ENCODE data around the gene PTH2. TPM values are rescaled to one million over a fixed set of nuclear protein-coding genes. Genes with fewer than 3 reads are reported as not detected.
A peak's percentile ranks its signal among the peaks of the same experiment; 100 is the strongest.

PTH2 gene
- total and polyA plus RNA-seq, 10 of the 15 experiments (the other 5 are each of a cell fraction or from before 2014, with no cell fraction given), result not detected

GRCh38 chr19:49411681-49412326 is 11.4 kb downstream of the PTH2 start:
- ChIA-PET SMC1A (ENCODE audit: uncharacterized antibody, unreplicated experiment) (interaction anchor here (0.7 kb wide), 2 partner anchors 18 to 176 kb away, joined by 3 read pairs; no protein-coding TSS in a partner anchor), POLR2A (interaction anchor here (0.7 to 1.1 kb wide), 2 partner anchors 14 to 59 kb away, joined by 3 read pairs; no protein-coding TSS in a partner anchor), RAD21 (ENCODE audit: unreplicated experiment) (no interaction called here), CTCF (interaction anchor here (0.9 to 2.5 kb wide), 7 partner anchors 9 to 314 kb away, joined by 3 to 8 read pairs (median 4); partner anchors contain the start of gene FLT3LG)
- no peak for DNase-seq (ENCODE audit: low read depth, low spot score)
- no peak for TF ChIP-seq ZNF592 (IDR thresholded peaks at IDR 0.05)
- TF ChIP-seq HDAC6 (IDR thresholded peaks at IDR 0.05; ENCODE audit: unreplicated experiment), result no peak
- peak in 1 of 2 experiments; percentile 58; a peak in 1 of 4 replicates for TF ChIP-seq ETV6 (conservative IDR thresholded peaks at IDR 0.05 in 1 of 2, IDR thresholded peaks at IDR 0.05 in 1 of 2; ENCODE audit: borderline replicate concordance in 1 of 2, low read depth in 1 of 2)
- no peak for TF ChIP-seq NFYA (IDR thresholded peaks at IDR 0.05; ENCODE audit: borderline replicate concordance, low read depth, low read length)
- H3K9ac ChIP-seq (ENCODE audit: control insufficient read depth, insufficient read depth, low read length), result no peak overlapping the region
- H3K27me3 ChIP-seq (replicated peaks in 1 of 2; ENCODE audit: control insufficient read depth in 2 of 2, insufficient read depth in 2 of 2, low read length in 1 of 2), result no peaks in the 10 kb centered on the region
- no TSS peak for BruUV-seq (replicated peaks)
- peaks cover 20% of the 10 kb centered on the region for H3K4me1 ChIP-seq (ENCODE audit: control insufficient read depth, insufficient read depth, low read length)
- no peak overlapping the region for H3K27ac ChIP-seq (ENCODE audit: control insufficient read depth, insufficient read depth)
- H3K9me3 ChIP-seq (replicated peaks; ENCODE audit: control insufficient read depth, insufficient read depth, low read length), result no peaks in the 10 kb centered on the region
- ATAC-seq, result no peak
- no peak overlapping the region for H3K4me3 ChIP-seq
- no peaks in the 10 kb centered on the region for H3K36me3 ChIP-seq (ENCODE audit: control insufficient read depth in 2 of 2, insufficient read depth in 2 of 2, low read length in 1 of 2)
- H3K4me2 ChIP-seq (ENCODE audit: control insufficient read depth, insufficient read depth), result no peak overlapping the region
- no peaks in the 10 kb centered on the region for H4K20me1 ChIP-seq (ENCODE audit: control insufficient read depth, insufficient read depth)
- FAIRE-seq, result no peak
- in situ Hi-C loops (cut with MboI), result no loop called here
- no peak overlapping the region for H2AFZ ChIP-seq (ENCODE audit: control insufficient read depth, low read depth, low read length)
- 25% methylated on average over 3 of the region's 3 CpGs for WGBS (ENCODE audit: insufficient coverage, insufficient replicate concordance, low lambda C conversion rate, missing lambda C conversion rate)
- no peaks in the 10 kb centered on the region for H3K79me2 ChIP-seq (ENCODE audit: control insufficient read depth, insufficient read depth, low read length)
- intact Hi-C loops (cut with micrococcal nuclease; ENCODE audit: unreplicated experiment), result no loop called here

Measured in GM12878 (cell line).